Measurements from ENCODE around the gene KMT2E.

The KMT2E gene

GRCh38 chr7:105118612-105119600, 104.9 kb downstream of the KMT2E start:
- TF ChIP-seq CTCF (IDR thresholded peaks at IDR 0.05; ENCODE audit: control extremely low read depth, extremely low read depth, low read depth, missing control alignments), result no peak
- CTCF ChIA-PET, result interaction anchor here (0.8 to 3.0 kb wide), 4 partner anchors 9 to 152 kb away, joined by 3 to 12 read pairs (median 3); no protein-coding TSS in a partner anchor
- no peak for DNase-seq (ENCODE audit: extremely low spot score)
- POLR2A ChIA-PET, result no interaction called here

GRCh38 chr7:105122619-105123018, 108.6 kb downstream of the KMT2E start:
- DNase-seq (ENCODE audit: extremely low spot score), result no peak
- ChIA-PET POLR2A (no interaction called here), CTCF (interaction anchor here (0.8 to 2.3 kb wide), 5 partner anchors 9 to 409 kb away, joined by 3 to 8 read pairs (median 3); partner anchors contain the start of gene RINT1)
- TF ChIP-seq CTCF (IDR thresholded peaks at IDR 0.05; ENCODE audit: control extremely low read depth, extremely low read depth, low read depth, missing control alignments), result no peak

GRCh38 chr7:105125745-105126144, 111.7 kb downstream of the KMT2E start:
- ChIA-PET CTCF (no interaction called here), POLR2A (no interaction called here)
- no peak for TF ChIP-seq CTCF (IDR thresholded peaks at IDR 0.05; ENCODE audit: control extremely low read depth, extremely low read depth, low read depth, missing control alignments)
- DNase-seq (ENCODE audit: extremely low spot score), result no peak

GRCh38 chr7:105126436-105126975, 112.5 kb downstream of the KMT2E start:
- no peak for TF ChIP-seq CTCF (IDR thresholded peaks at IDR 0.05; ENCODE audit: control extremely low read depth, extremely low read depth, low read depth, missing control alignments)
- ChIA-PET POLR2A (no interaction called here), CTCF (interaction anchor here (1.3 kb wide), 1 partner anchor 12 kb away, joined by 3 read pairs; no protein-coding TSS in a partner anchor)
- DNase-seq (ENCODE audit: extremely low spot score), result no peak

GRCh38 chr7:105127179-105127578, 113.2 kb downstream of the KMT2E start:
- CTCF ChIA-PET, result interaction anchor here (1.3 to 1.5 kb wide), 2 partner anchors 12 to 13 kb away, joined by 3 to 5 read pairs; no protein-coding TSS in a partner anchor
- POLR2A ChIA-PET, result no interaction called here

More at GRCh38 chr7:105127179-105127578, 113.2 kb downstream of the KMT2E start:
- TF ChIP-seq CTCF (IDR thresholded peaks at IDR 0.05; ENCODE audit: control extremely low read depth, extremely low read depth, low read depth, missing control alignments), result no peak
- DNase-seq (ENCODE audit: extremely low spot score), result no peak

All from GM10248 (cell line).